GM23338 (cell line): ENCODE results near the gene SERPINB11. TPM values are rescaled to one million over a fixed set of nuclear protein-coding genes. Genes with fewer than 3 reads are reported as not detected.
A peak's percentile ranks its signal among the peaks of the same experiment; 100 is the strongest.

ENCODE experiments used
- ATAC-seq: fragments of 200-7000 bp; cut with Tn5 transposase; 3 replicates; pipeline ENCODE4 v1.9.1; 2020
- DNase-seq: peaks from one replicate; pipeline ENCODE4 v3.0.0-alpha.2; 2015; ENCODE audit warnings: low spot score
- H2AFZ ChIP-seq: fragments of 200-600 bp; sonication (generic); 2 replicates; pipeline ENCODE4 v1.8.0; 2016; ENCODE audit warnings: antibody characterized with exemption, mild to moderate bottlenecking, moderate library complexity
- H3F3A ChIP-seq: fragments of 200-600 bp; sonication (generic); replicated peaks from 2 replicates; pipeline ENCODE4 v1.8.0; 2017; ENCODE audit warnings: antibody characterized with exemption, mixed run types, low read depth
- H3K27ac ChIP-seq: fragments of 200-600 bp; sonication (generic); 2 replicates; pipeline ENCODE4 v1.6.1; 2016; ENCODE audit warnings: low read depth
- H3K27me3 ChIP-seq: fragments of 200-600 bp; sonication (generic); 2 replicates; pipeline ENCODE4 v1.8.0; 2016; ENCODE audit warnings: mild to moderate bottlenecking, mixed run types, moderate library complexity; ENCODE audit not compliant: insufficient read depth
- H3K36me3 ChIP-seq: fragments of 200-600 bp; sonication (generic); 2 replicates; pipeline ENCODE4 v1.8.0; 2016; ENCODE audit warnings: mild to moderate bottlenecking; ENCODE audit not compliant: insufficient read depth
- H3K4me1 ChIP-seq: fragments of 200-600 bp; sonication (generic); 2 replicates; pipeline ENCODE4 v1.8.0; 2016; ENCODE audit warnings: mild to moderate bottlenecking, moderate library complexity; ENCODE audit not compliant: insufficient read depth
- H3K4me2 ChIP-seq: fragments of 200-600 bp; sonication (generic); 2 replicates; pipeline ENCODE4 v1.7.1; 2017; ENCODE audit warnings: mixed run types
- H3K4me3 ChIP-seq: fragments of 200-600 bp; sonication (generic); 2 replicates; pipeline ENCODE4 v1.6.1; 2016; ENCODE audit warnings: mixed run types
- H3K79me2 ChIP-seq: fragments of 200-600 bp; sonication (generic); replicated peaks from 2 replicates; pipeline ENCODE4 v1.8.0; 2017; ENCODE audit warnings: mild to moderate bottlenecking; ENCODE audit not compliant: insufficient read depth
- H3K9me2 ChIP-seq: fragments of 200-600 bp; sonication (generic); 2 replicates; pipeline ENCODE4 v1.8.0; 2017; ENCODE audit not compliant: insufficient read depth
- H4K20me1 ChIP-seq: fragments of 200-600 bp; sonication (generic); replicated peaks from 2 replicates; pipeline ENCODE4 v1.8.0; 2017; ENCODE audit warnings: mild to moderate bottlenecking; ENCODE audit not compliant: insufficient read depth
- H3K27ac Mint-ChIP-seq: 2 replicates; pipeline ENCODE4 v1.8.0; 2020; ENCODE audit warnings: inconsistent platforms, mild to moderate bottlenecking, moderate library complexity, mixed read lengths
- H3K27me3 Mint-ChIP-seq: 3 replicates; pipeline ENCODE4 v1.8.0; 2022; ENCODE audit warnings: low read depth, mild to moderate bottlenecking, moderate library complexity, mixed read lengths, inconsistent platforms; ENCODE audit not compliant: insufficient read depth, poor library complexity
- H3K36me3 Mint-ChIP-seq: 3 replicates; pipeline ENCODE4 v1.8.0; 2021; ENCODE audit warnings: low read depth, mild to moderate bottlenecking, inconsistent platforms, moderate library complexity, mixed read lengths
- H3K4me1 Mint-ChIP-seq: 3 replicates; pipeline ENCODE4 v1.8.0; 2020; ENCODE audit warnings: mild to moderate bottlenecking, inconsistent platforms, mixed read lengths
- H3K4me3 Mint-ChIP-seq: 3 replicates; pipeline ENCODE4 v1.8.0; 2021; ENCODE audit warnings: moderate library complexity, mild to moderate bottlenecking, inconsistent platforms, mixed read lengths
- H3K9me3 Mint-ChIP-seq: 3 replicates; pipeline ENCODE4 v1.8.0; 2020; ENCODE audit warnings: moderate library complexity, mild to moderate bottlenecking, inconsistent platforms, mixed read lengths
- CREB1 ChIP-seq: fragments of 250-450 bp; sonication (Bioruptor Pico); IDR thresholded peaks from 2 replicates; pipeline ENCODE4 v1.5.0; 2020; ENCODE audit warnings: low read depth, mild to moderate bottlenecking, moderate library complexity
- CTCF ChIP-seq, 2 experiments: fragments of 200-600 bp in 1 of 2; sonication (generic) in 1 of 2; conservative IDR thresholded peaks; 2 replicates each; pipeline versions ENCODE4 v1.5.1 to v1.6.1; 2016 to 2017; ENCODE audit warnings: antibody characterized with exemption in 2 of 2, low read depth in 2 of 2, mild to moderate bottlenecking in 2 of 2, moderate library complexity in 1 of 2
- NANOG ChIP-seq: IDR thresholded peaks from 2 replicates; pipeline ENCODE4 v1.6.1; 2016; ENCODE audit warnings: antibody characterized with exemption, borderline replicate concordance
- POLR2AphosphoS5 ChIP-seq: IDR thresholded peaks from 2 replicates; pipeline ENCODE4 v1.6.1; 2016; ENCODE audit warnings: antibody characterized with exemption, low read depth
- REST ChIP-seq: IDR thresholded peaks from one replicate; pipeline ENCODE4 v1.6.1; 2018; ENCODE audit warnings: antibody characterized with exemption; ENCODE audit not compliant: unreplicated experiment
- polyA plus RNA-seq: library from polyadenylated mRNA; unstranded; fragments of >200 nt; fragmentation: Nextera tagmentation; extraction: Ambion mirVana; gene quantifications from 2 replicates; pipeline ENCODE4 v1.2.1, GENCODE V29; 2016
- total RNA-seq: library from RNA; depleted of rRNA; stranded (reverse); fragments of >200 nt; shearing (Covaris generic); gene quantifications from 2 replicates; pipeline ENCODE4 v1.2.3, GENCODE V29; 2014

SERPINB11 gene
- total and polyA plus RNA-seq, 2 experiments from 2014 or later = not detected

- TF ChIP-seq NANOG (no peak), REST (no peak), POLR2AphosphoS5 (no peak), CREB1 (CRISPR knock-in tag) (no peak)
Measured at GRCh38 chr18:63664571-63664970, 38.2 kb upstream of the SERPINB11 start (continued).

GRCh38 chr18:63676526-63677323, 26.0 kb upstream of the SERPINB11 start:
- peak; percentile 97 for ATAC-seq
- Mint-ChIP-seq H3K36me3 (no peaks in the 10 kb centered on the region), H3K27me3 (no peaks in the 10 kb centered on the region), H3K27ac (no peak overlapping the region), H3K4me1 (peaks cover 4% of the 10 kb centered on the region; the same call in 2 of the 3 replicates), H3K9me3 (no peaks in the 10 kb centered on the region), H3K4me3 (no peak overlapping the region)
- Histone ChIP-seq H3K4me1 (no peaks in the 10 kb centered on the region; the same call in 1 of the 2 replicates), H4K20me1 (no peaks in the 10 kb centered on the region), H3K79me2 (no peaks in the 10 kb centered on the region), H3K27ac (no peak overlapping the region), H3K9me2 (no peaks in the 10 kb centered on the region), H3K36me3 (no peaks in the 10 kb centered on the region), H3K4me3 (no peak overlapping the region), H3K4me2 (no peak overlapping the region), H2AFZ (no peak overlapping the region), H3K27me3 (no peaks in the 10 kb centered on the region), H3F3A (no peaks in the 10 kb centered on the region)
- TF ChIP-seq CTCF (conservative IDR thresholded peaks at IDR 0.05; ENCODE audit: low read depth in 2 of 2) = peak; percentile 61 to 79
- TF ChIP-seq CREB1 (CRISPR knock-in tag) = no peak
- DNase-seq = peak; percentile 65
